Neural cell (in vitro differentiated cells): ENCODE data around the gene GAB1. TPM values are rescaled to one million over a fixed set of nuclear protein-coding genes. Genes with fewer than 3 reads are reported as not detected.

Source experiments
- H2AFZ ChIP-seq: fragments of 200-600, 300-800 bp; sonication (generic), shearing (Covaris generic); 2 replicates; pipeline ENCODE4 v1.6.0; 2014; ENCODE audit warnings: low read depth, mild to moderate bottlenecking, antibody characterized with exemption, low read length, moderate library complexity
- H3F3A ChIP-seq: fragments of 200-600 bp; shearing (Covaris generic); 2 replicates; pipeline ENCODE4 v1.6.1; 2016; ENCODE audit warnings: mild to moderate bottlenecking, moderate library complexity, mixed read lengths, antibody characterized with exemption, low read length; ENCODE audit not compliant: insufficient read depth, poor library complexity, severe bottlenecking
- H3K27ac ChIP-seq: fragments of 200-600, 300-800 bp; sonication (generic), shearing (Covaris generic); 2 replicates; pipeline ENCODE4 v1.5.1; 2014; ENCODE audit warnings: mild to moderate bottlenecking, low read length, moderate library complexity
- H3K27me3 ChIP-seq: fragments of 300-800, 200-600 bp; sonication (generic), shearing (Covaris generic); 2 replicates; pipeline ENCODE4 v1.6.0; 2014; ENCODE audit warnings: mild to moderate bottlenecking, low read depth, low read length, moderate library complexity; ENCODE audit not compliant: insufficient read depth
- H3K36me3 ChIP-seq: fragments of 300-800, 200-600 bp; sonication (generic), shearing (Covaris generic); 2 replicates; pipeline ENCODE4 v1.5.1; 2014; ENCODE audit warnings: mild to moderate bottlenecking, antibody characterized with exemption, low read length, moderate library complexity; ENCODE audit not compliant: insufficient read depth
- H3K4me2 ChIP-seq: fragments of 300-800, 200-600 bp; sonication (generic), shearing (Covaris generic); 2 replicates; pipeline ENCODE4 v1.6.0; 2014; ENCODE audit warnings: mild to moderate bottlenecking, low read length
- H3K4me3 ChIP-seq: fragments of 300-800, 200-600 bp; sonication (generic), shearing (Covaris generic); 2 replicates; pipeline ENCODE4 v1.5.1; 2014; ENCODE audit warnings: mild to moderate bottlenecking, low read length, moderate library complexity
- H3K79me2 ChIP-seq: fragments of 200-600 bp; shearing (Covaris generic); replicated peaks from 2 replicates; pipeline ENCODE4 v1.6.0; 2014; ENCODE audit warnings: mild to moderate bottlenecking, low read length, moderate library complexity; ENCODE audit not compliant: insufficient read depth
- H3K9ac ChIP-seq: fragments of 300-800, 200-600 bp; sonication (generic), shearing (Covaris generic); 2 replicates; pipeline ENCODE4 v1.6.1; 2016; ENCODE audit warnings: mild to moderate bottlenecking, low read length, mixed read lengths
- H3K9me2 ChIP-seq: fragments of 200-600 bp; shearing (Covaris generic); 2 replicates; pipeline ENCODE4 v1.6.1; 2016; ENCODE audit warnings: mild to moderate bottlenecking, low read length, mixed read lengths; ENCODE audit not compliant: insufficient read depth
- H3K9me3 ChIP-seq: fragments of 200-600, 300-800 bp; sonication (generic), shearing (Covaris generic); 2 replicates; pipeline ENCODE4 v1.6.1; 2016; ENCODE audit warnings: mild to moderate bottlenecking, mixed run types, low read length, moderate library complexity, mixed read lengths
- H4K20me1 ChIP-seq: fragments of 200-600 bp; shearing (Covaris generic); 2 replicates; pipeline ENCODE4 v1.6.1; 2016; ENCODE audit warnings: mild to moderate bottlenecking, mixed run types; ENCODE audit not compliant: insufficient read depth
- CTCF ChIP-seq: fragments of 450-650 bp; IDR thresholded peaks from 2 replicates; pipeline ENCODE4 v1.5.1; 2014; ENCODE audit warnings: antibody characterized with exemption, mild to moderate bottlenecking, moderate library complexity; ENCODE audit not compliant: poor library complexity, severe bottlenecking
- EP300 ChIP-seq: fragments of 450-650 bp; conservative IDR thresholded peaks from 2 replicates; pipeline ENCODE4 v1.6.1; 2014; ENCODE audit warnings: antibody characterized with exemption, mild to moderate bottlenecking, moderate library complexity; ENCODE audit not compliant: poor library complexity, severe bottlenecking
- EZH2 ChIP-seq: fragments of 200-600, 300-800 bp; shearing (Covaris generic), sonication (generic); IDR thresholded peaks from 2 replicates; pipeline ENCODE4 v1.6.1; 2014; ENCODE audit warnings: antibody characterized with exemption, low read length, borderline replicate concordance, mild to moderate bottlenecking; ENCODE audit not compliant: insufficient read depth, poor library complexity, severe bottlenecking
- MXI1 ChIP-seq: fragments of 450-650 bp; conservative IDR thresholded peaks from 2 replicates; pipeline ENCODE4 v1.6.1; 2014; ENCODE audit warnings: antibody characterized with exemption, mild to moderate bottlenecking; ENCODE audit not compliant: poor library complexity, severe bottlenecking
- POLR2AphosphoS5 ChIP-seq: IDR thresholded peaks from 2 replicates; pipeline ENCODE4 v1.6.1; 2012
- RAD21 ChIP-seq: fragments of 450-650 bp; conservative IDR thresholded peaks from 2 replicates; pipeline ENCODE4 v1.6.1; 2014; ENCODE audit warnings: antibody characterized with exemption, mild to moderate bottlenecking, moderate library complexity
- REST ChIP-seq: IDR thresholded peaks from 2 replicates; pipeline ENCODE4 v1.6.1; 2012; ENCODE audit warnings: borderline replicate concordance
- SMC3 ChIP-seq: fragments of 450-650 bp; conservative IDR thresholded peaks from 2 replicates; pipeline ENCODE4 v1.6.1; 2014; ENCODE audit warnings: antibody characterized with exemption, mild to moderate bottlenecking, moderate library complexity; ENCODE audit not compliant: poor library complexity
- TAF1 ChIP-seq: IDR thresholded peaks from 2 replicates; pipeline ENCODE4 v1.6.1; 2012; ENCODE audit warnings: low read depth
- polyA plus RNA-seq: library from polyadenylated mRNA; depleted of rRNA; stranded (reverse); fragments of >200 nt; gene quantifications from 2 replicates; pipeline ENCODE4 v1.2.3, GENCODE V29; 2014

Gene GAB1
- polyA plus RNA-seq, 1 donor from 2014 or later, result 2.4 TPM

GRCh38 chr4:143352720-143353119 lies 16.0 kb downstream of the GAB1 start:
- TF ChIP-seq CTCF (no peak), TAF1 (no peak), SMC3 (no peak), MXI1 (no peak), EZH2 (no peak), POLR2AphosphoS5 (no peak), EP300 (no peak), REST (no peak), RAD21 (no peak)
- Histone ChIP-seq H3K9me2 (no peaks in the 10 kb centered on the region), H2AFZ (no peak overlapping the region), H3K79me2 (peaks cover 3% of the 10 kb centered on the region), H3K9me3 (no peaks in the 10 kb centered on the region), H3K9ac (no peak overlapping the region), H4K20me1 (no peaks in the 10 kb centered on the region), H3K27me3 (no peaks in the 10 kb centered on the region), H3F3A (no peaks in the 10 kb centered on the region), H3K27ac (no peak overlapping the region), H3K4me2 (no peak overlapping the region), H3K36me3 (no peaks in the 10 kb centered on the region), H3K4me3 (no peak overlapping the region)

- Histone ChIP-seq H3K79me2 (peaks cover 3% of the 10 kb centered on the region), H3K36me3 (no peaks in the 10 kb centered on the region), H3K9me2 (no peaks in the 10 kb centered on the region), H3K9ac (no peak overlapping the region), H2AFZ (no peak overlapping the region), H3K27ac (no peak overlapping the region), H3K9me3 (no peaks in the 10 kb centered on the region), H3K4me3 (no peak overlapping the region), H3K27me3 (no peaks in the 10 kb centered on the region), H4K20me1 (no peaks in the 10 kb centered on the region), H3F3A (no peaks in the 10 kb centered on the region), H3K4me2 (no peak overlapping the region)
- no peak for TF ChIP-seq POLR2AphosphoS5
- no peak for TF ChIP-seq RAD21
- TF ChIP-seq EP300, result no peak
- no peak for TF ChIP-seq CTCF
- no peak for TF ChIP-seq REST
Measured at GRCh38 chr4:143353797-143354196, 17.1 kb downstream of the GAB1 start.
